HepG2 (cell line): ENCODE results near the gene SEC14L2. TPM values are rescaled to one million over a fixed set of nuclear protein-coding genes. Genes with fewer than 3 reads are reported as not detected.

Source experiments
- ATAC-seq: fragments of 200-7000 bp; cut with Tn5 transposase; 3 replicates; pipeline ENCODE4 v1.9.1; 2020; ENCODE audit warnings: mild to moderate bottlenecking, moderate library complexity
- BruUV-seq: library from RNA; stranded (reverse); fragments of 400-500 nt; replicated peaks from 2 replicates; lab custom pipeline; 2021; lab: Mats Ljungman, UMichigan
- CTCF ChIA-PET: fragments of 300-600 bp; formaldehyde crosslinking; extraction: SDS; loops from one replicate; lab custom pipeline; 2021; ENCODE audit warnings: low total read pairs, inconsistent platforms, low intra/inter-chr PET ratio; lab: Yijun Ruan, JAX
- POLR2A ChIA-PET: fragments of 350-600 bp; sonication (Branson Sonifier 250); formaldehyde crosslinking; loops from one replicate; lab custom pipeline; 2020; ENCODE audit warnings: antibody characterized with exemption, inconsistent platforms; lab: Yijun Ruan, JAX
- DNase-seq: peaks from one replicate; pipeline ENCODE4 v3.0.0-alpha.2; 2015; ENCODE audit warnings: low spot score
- FAIRE-seq: peaks from 3 replicates; lab custom pipeline; 2011; peaks lifted over from hg19 to GRCh38; lab: Jason Lieb, UNC
- H2AFZ ChIP-seq: one replicate; pipeline ENCODE4 v1.6.1; 2011; ENCODE audit warnings: low read length, inconsistent platforms
- H3K27ac ChIP-seq: fragments of 300-600 bp; 3 replicates; pipeline ENCODE4 v1.8.0; 2011; ENCODE audit warnings: mixed run types, mild to moderate bottlenecking, mixed read lengths, low read length, inconsistent platforms; ENCODE audit not compliant: insufficient read depth; ENCODE audit errors: extremely low read length
- H3K27me3 ChIP-seq, 2 experiments: fragments of 200-600 bp in 1 of 2; 2 replicates in 1 of 2; 3 replicates in 1 of 2; pipeline versions ENCODE4 v1.6.0 to v1.8.0; 2011; ENCODE audit warnings: low read length in 2 of 2, mild to moderate bottlenecking in 2 of 2, moderate library complexity in 2 of 2, inconsistent platforms in 1 of 2; ENCODE audit not compliant: insufficient read depth in 2 of 2, control insufficient read depth in 1 of 2
- H3K36me3 ChIP-seq, 2 experiments: fragments of 200-600 bp in 1 of 2; replicated peaks in 1 of 2; 2 replicates in 1 of 2; 3 replicates in 1 of 2; pipeline versions ENCODE4 v1.5.1 to v1.8.0; 2011; ENCODE audit warnings: low read length in 2 of 2, inconsistent platforms in 1 of 2; ENCODE audit not compliant: insufficient read depth in 2 of 2, control insufficient read depth in 1 of 2
- H3K4me1 ChIP-seq: 2 replicates; pipeline ENCODE4 v1.5.1; 2012; ENCODE audit warnings: low read length, inconsistent platforms; ENCODE audit not compliant: insufficient read depth
- H3K4me2 ChIP-seq: 2 replicates; pipeline ENCODE4 v1.6.0; 2011; ENCODE audit warnings: low read depth, low read length, inconsistent platforms
- H3K4me3 ChIP-seq, 3 experiments: fragments of 200-600 bp in 1 of 3; sonication (generic), shearing (Covaris generic) in 1 of 3; replicated peaks in 1 of 3; 2 replicates each; pipeline ENCODE4 v1.5.1; 2011 to 2016; ENCODE audit warnings: low read length in 3 of 3, inconsistent platforms in 2 of 3, low read depth in 2 of 3, mild to moderate bottlenecking in 2 of 3, control low read depth in 1 of 3, mixed read lengths in 1 of 3; ENCODE audit not compliant: insufficient read depth in 1 of 3
- H3K79me2 ChIP-seq: one replicate; pipeline ENCODE4 v1.6.1; 2011; ENCODE audit warnings: low read length, inconsistent platforms; ENCODE audit not compliant: insufficient read depth
- H3K9ac ChIP-seq: 2 replicates; pipeline ENCODE4 v1.6.0; 2011; ENCODE audit warnings: mild to moderate bottlenecking, low read depth, low read length, inconsistent platforms; ENCODE audit not compliant: insufficient read depth
- H3K9me3 ChIP-seq: 2 replicates; pipeline ENCODE4 v1.5.1; 2012; ENCODE audit warnings: mild to moderate bottlenecking, low read length
- H4K20me1 ChIP-seq: 2 replicates; pipeline ENCODE4 v1.6.0; 2011; ENCODE audit warnings: inconsistent platforms, mild to moderate bottlenecking, low read length, moderate library complexity; ENCODE audit not compliant: insufficient read depth
- MIER2 ChIP-seq: IDR thresholded peaks from 2 replicates; pipeline ENCODE4 v1.6.1; 2016; ENCODE audit warnings: missing biosample characterization, missing genetic modification reagents
- SOX13 ChIP-seq, 3 experiments: fragments of 450-650 bp in 1 of 3; sonication (generic) in 1 of 3; formaldehyde crosslinking in 1 of 3; IDR thresholded peaks in 2 of 3; conservative IDR thresholded peaks in 1 of 3; 2 replicates each; pipeline versions ENCODE4 v1.5.0 to v1.6.1; 2016 to 2020; ENCODE audit warnings: antibody characterized with exemption in 1 of 3, mild to moderate bottlenecking in 1 of 3, missing compliant biosample characterization in 1 of 3, missing genetic modification reagents in 1 of 3, moderate library complexity in 1 of 3
- SP5 ChIP-seq: IDR thresholded peaks from 2 replicates; pipeline ENCODE4 v1.6.1; 2016; ENCODE audit warnings: low read depth, borderline replicate concordance
- TARDBP ChIP-seq: sonication (generic); formaldehyde crosslinking; IDR thresholded peaks from 2 replicates; pipeline ENCODE4 v1.8.0; 2022; ENCODE audit warnings: mild to moderate bottlenecking, missing genetic modification reagents
- TGIF2 ChIP-seq: IDR thresholded peaks from 2 replicates; pipeline ENCODE4 v1.6.1; 2016; ENCODE audit warnings: control low read depth, missing compliant biosample characterization
- XRCC5 ChIP-seq: fragments of 200-400 bp; formaldehyde crosslinking; optimal IDR thresholded peaks from 2 replicates; pipeline ENCODE3; 2017; ENCODE audit warnings: mild to moderate bottlenecking, low read length
- ZFX ChIP-seq: sonication (generic); formaldehyde crosslinking; IDR thresholded peaks from 2 replicates; pipeline ENCODE4 v1.4.0; 2020; ENCODE audit warnings: mild to moderate bottlenecking, low read depth, missing genetic modification reagents, moderate library complexity
- ZNF772 ChIP-seq: sonication (generic); formaldehyde crosslinking; IDR thresholded peaks from 2 replicates; pipeline ENCODE4 v1.5.0; 2020; ENCODE audit warnings: mild to moderate bottlenecking, missing genetic modification reagents
- WGBS: methylation state at CpG from one replicate; pipeline ENCODE4 v1.1.6; 2017; ENCODE audit warnings: low lambda C conversion rate; 5-methylcytosine and 5-hydroxymethylcytosine counted together
- in situ Hi-C: cut with HindIII; loops from 2 replicates; pipeline ENCODE4 v1.10.0; 2017; ENCODE audit warnings: low pct_unique_long_range_greater_than_20kb; ENCODE audit not compliant: extremely low pct_ligation_motif_present
- intact Hi-C: fragments of 100-400 bp; cut with micrococcal nuclease; formaldehyde crosslinking; loops from one replicate; pipeline ENCODE4 v1.10.0; 2022; ENCODE audit not compliant: unreplicated experiment
- polyA plus RNA-seq, 8 experiments: library from polyadenylated mRNA; depleted of rRNA in 3 of 8; stranded (reverse) in 7 of 8; unstranded in 1 of 8; fragments of >200 nt; fragmentation: Illumina TruSeq in 4 of 8; extraction: Trizol in 4 of 8; gene quantifications; 2 replicates each; pipeline versions ENCODE4 v1.2.1 to v1.2.3, GENCODE V29; 2011 to 2016; ENCODE audit warnings: low read depth in 4 of 8, missing spikeins in 1 of 8, mixed read lengths in 1 of 8; ENCODE audit not compliant: insufficient read depth in 1 of 8
- total RNA-seq, 5 experiments: library from RNA; depleted of rRNA; stranded (reverse); fragments of >200 nt; fragmentation: Illumina TruSeq; extraction: Trizol; gene quantifications; 2 replicates each; pipeline ENCODE4 v1.2.3, GENCODE V29; 2016; ENCODE audit warnings: low read depth in 1 of 5
- TF ChIP-seq, protein P1 (sequence below): sonication (generic); formaldehyde crosslinking; IDR thresholded peaks from 2 replicates; pipeline ENCODE4 v1.4.0; 2020; ENCODE audit warnings: missing genetic modification reagents
- TF ChIP-seq, protein P2 (sequence below): sonication (generic); formaldehyde crosslinking; IDR thresholded peaks from 2 replicates; pipeline ENCODE4 v1.4.0; 2020; ENCODE audit warnings: missing genetic modification reagents

SEC14L2 gene
- total and polyA plus RNA-seq, 2 of the 13 experiments (the other 11 are each of a cell fraction or from before 2014, with no cell fraction given), result 4.1 to 5.1 TPM

DNA sequence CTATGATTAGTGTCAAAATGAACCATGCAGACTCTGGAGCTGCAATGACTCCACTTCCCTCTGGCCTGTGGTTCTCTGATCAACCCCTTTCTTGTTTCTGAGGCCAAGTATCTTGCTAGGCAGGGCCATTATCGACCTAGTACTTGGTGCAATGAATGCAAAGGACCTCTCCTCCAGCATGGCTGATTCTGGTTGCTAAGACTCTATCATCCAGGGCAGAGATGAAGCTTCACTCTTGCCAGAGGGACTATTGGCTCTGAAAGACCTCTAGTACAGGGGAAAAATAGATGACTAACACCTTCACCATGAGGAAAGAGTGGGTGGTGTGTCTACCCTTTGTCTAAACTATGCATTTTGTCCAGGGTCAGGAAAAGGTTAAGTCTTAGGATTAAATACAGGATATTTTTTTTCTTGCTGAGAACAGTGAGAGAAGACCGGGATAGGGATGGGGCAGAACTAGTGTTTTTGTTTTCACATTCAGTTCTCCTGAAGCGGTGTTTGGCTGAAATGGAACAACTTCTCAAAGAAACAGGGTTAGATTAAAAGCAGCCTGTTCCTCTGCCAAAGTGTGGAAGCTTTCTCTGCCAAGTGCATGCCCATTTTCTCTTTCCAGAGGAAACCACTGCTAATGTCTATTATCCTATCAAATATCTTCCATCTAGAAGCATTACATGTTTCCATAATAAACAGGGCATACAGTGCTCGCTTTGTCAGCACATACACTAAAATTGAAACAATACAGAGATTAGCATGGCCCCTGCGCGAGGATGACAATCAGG lies 23.7 kb downstream of the SEC14L2 start:
- POLR2A ChIA-PET, result interaction anchor here (1.5 to 7.2 kb wide), 2 partner anchors 26 to 130 kb away, joined by 3 to 164 read pairs; partner anchors contain the start of gene SEC14L2
- no peak for DNase-seq
- H3K79me2 ChIP-seq, result peaks cover 16% of the 10 kb centered on the region
- no peak for TF ChIP-seq XRCC5
- 0 out of 2 replicates have a peak, but pooled peaks have one; percentile 8 for TF ChIP-seq ZNF772
- TF ChIP-seq, all 625 proteins: peak for 1
- no peaks in the 10 kb centered on the region for H3K27me3 ChIP-seq
- H3K9me3 ChIP-seq, result no peaks in the 10 kb centered on the region
- peak overlapping the region; percentile 6 for H3K9ac ChIP-seq
- H4K20me1 ChIP-seq, result no peaks in the 10 kb centered on the region
- H2AFZ ChIP-seq, result no peak overlapping the region
- intact Hi-C loops (no loop called here), in situ Hi-C loops (no loop called here)
- H3K36me3 ChIP-seq, result peaks cover 5 to 15% of the 10 kb centered on the region in 2 experiments; a peak in 4 of 5 replicates
- ATAC-seq (no peak), FAIRE-seq (no peak)
- CTCF ChIA-PET, result no interaction called here
- peak overlapping the region in 2 of 3 experiments; percentile 24 to 89; a peak in 2 of 6 replicates for H3K4me3 ChIP-seq
- 70% methylated on average over 6 of the region's 6 CpGs for WGBS
- BruUV-seq, result no TSS peak
- peak overlapping the region; percentile 99 for H3K4me2 ChIP-seq
- H3K4me1 ChIP-seq, result peaks cover 80% of the 10 kb centered on the region
- peak overlapping the region; percentile 96 for H3K27ac ChIP-seq

DNA sequence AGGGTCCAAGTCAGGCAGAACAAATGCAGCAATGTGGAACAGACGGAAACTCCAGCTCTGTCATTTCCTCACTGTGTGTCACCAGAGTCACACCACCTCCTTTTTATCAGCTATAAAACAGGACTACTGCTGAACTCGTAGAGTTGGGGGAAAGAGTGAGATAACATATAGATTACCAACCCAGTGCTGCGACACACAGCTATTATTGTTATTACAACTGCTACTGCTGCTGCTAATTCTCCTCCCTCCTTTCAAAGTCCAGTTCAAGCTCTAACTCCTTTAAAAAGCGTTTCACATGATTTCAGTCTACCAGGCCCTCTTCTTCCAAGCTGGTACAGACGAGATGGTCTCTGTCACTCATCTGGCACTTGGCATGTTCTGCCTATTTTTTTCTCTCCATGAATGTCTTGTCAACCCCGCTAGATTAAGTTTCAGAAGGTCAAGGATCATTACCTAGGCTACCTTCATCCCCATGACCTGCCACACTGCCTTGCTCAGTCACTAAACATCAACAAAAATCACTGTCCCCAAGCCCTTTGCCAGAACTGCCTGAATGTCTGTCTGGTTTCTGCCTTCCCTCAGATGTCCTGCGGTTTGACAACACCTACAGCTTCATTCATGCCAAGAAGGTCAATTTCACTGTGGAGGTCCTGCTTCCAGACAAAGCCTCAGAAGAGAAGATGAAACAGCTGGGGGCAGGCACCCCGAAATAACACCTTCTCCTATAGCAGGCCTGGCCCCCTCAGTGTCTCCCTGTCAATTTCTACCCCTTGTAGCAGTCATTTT lies 25.1 kb downstream of the SEC14L2 start:
- Histone ChIP-seq H4K20me1 (no peaks in the 10 kb centered on the region), H3K9ac (peak overlapping the region; percentile 89), H3K27me3 (no peaks in the 10 kb centered on the region), H3K79me2 (peaks cover 19% of the 10 kb centered on the region), H3K4me2 (peak overlapping the region; percentile 99), H3K36me3 (peaks cover 2 to 7% of the 10 kb centered on the region in 2 experiments; a peak in 1 of 5 replicates), H2AFZ (no peak overlapping the region), H3K4me1 (peaks cover 76% of the 10 kb centered on the region), H3K4me3 (peak overlapping the region; percentile 67 to 89 (median 72)), H3K27ac (peak overlapping the region; percentile 96), H3K9me3 (no peaks in the 10 kb centered on the region)
- intact Hi-C loops (no loop called here), in situ Hi-C loops (no loop called here)
- WGBS, result 6% methylated on average over 8 of the region's 8 CpGs
- DNase-seq (peak; percentile 86), ATAC-seq (peak; percentile 0; the same call in 2 of the 3 replicates), FAIRE-seq (peak; percentile 36)
- ChIA-PET CTCF (no interaction called here), POLR2A (interaction anchor here (0.9 to 7.2 kb wide), 8 partner anchors 10 to 134 kb away, joined by 3 to 164 read pairs (median 26); partner anchors contain the start of genes CCDC157, SEC14L2, SF3A1 and TBC1D10A)
- BruUV-seq, result TSS peak; percentile 50
- TF ChIP-seq TGIF2 (CRISPR knock-in tag) (peak; percentile 27; the same call in 1 of the 2 replicates), SOX13 (IDR thresholded peaks at IDR 0.05) (no peak), SOX13 (CRISPR knock-in tag; conservative IDR thresholded peaks at IDR 0.05 in 1 of 2, IDR thresholded peaks at IDR 0.05 in 1 of 2) (peak in 1 of 2 experiments; percentile 44; a peak in 1 of 4 replicates), SP5 (CRISPR knock-in tag) (peak; percentile 83), TARDBP (peak; percentile 37; the same call in 1 of the 2 replicates), MIER2 (CRISPR knock-in tag) (0 out of 2 replicates have a peak, but pooled peaks have one; percentile 14), ZFX (peak; percentile 27; the same call in 1 of the 2 replicates)
- TF ChIP-seq, protein P1, sequence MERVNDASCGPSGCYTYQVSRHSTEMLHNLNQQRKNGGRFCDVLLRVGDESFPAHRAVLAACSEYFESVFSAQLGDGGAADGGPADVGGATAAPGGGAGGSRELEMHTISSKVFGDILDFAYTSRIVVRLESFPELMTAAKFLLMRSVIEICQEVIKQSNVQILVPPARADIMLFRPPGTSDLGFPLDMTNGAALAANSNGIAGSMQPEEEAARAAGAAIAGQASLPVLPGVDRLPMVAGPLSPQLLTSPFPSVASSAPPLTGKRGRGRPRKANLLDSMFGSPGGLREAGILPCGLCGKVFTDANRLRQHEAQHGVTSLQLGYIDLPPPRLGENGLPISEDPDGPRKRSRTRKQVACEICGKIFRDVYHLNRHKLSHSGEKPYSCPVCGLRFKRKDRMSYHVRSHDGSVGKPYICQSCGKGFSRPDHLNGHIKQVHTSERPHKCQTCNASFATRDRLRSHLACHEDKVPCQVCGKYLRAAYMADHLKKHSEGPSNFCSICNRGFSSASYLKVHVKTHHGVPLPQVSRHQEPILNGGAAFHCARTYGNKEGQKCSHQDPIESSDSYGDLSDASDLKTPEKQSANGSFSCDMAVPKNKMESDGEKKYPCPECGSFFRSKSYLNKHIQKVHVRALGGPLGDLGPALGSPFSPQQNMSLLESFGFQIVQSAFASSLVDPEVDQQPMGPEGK, result peak; percentile 17; the same call in 1 of the 2 replicates
- TF ChIP-seq, protein P2, sequence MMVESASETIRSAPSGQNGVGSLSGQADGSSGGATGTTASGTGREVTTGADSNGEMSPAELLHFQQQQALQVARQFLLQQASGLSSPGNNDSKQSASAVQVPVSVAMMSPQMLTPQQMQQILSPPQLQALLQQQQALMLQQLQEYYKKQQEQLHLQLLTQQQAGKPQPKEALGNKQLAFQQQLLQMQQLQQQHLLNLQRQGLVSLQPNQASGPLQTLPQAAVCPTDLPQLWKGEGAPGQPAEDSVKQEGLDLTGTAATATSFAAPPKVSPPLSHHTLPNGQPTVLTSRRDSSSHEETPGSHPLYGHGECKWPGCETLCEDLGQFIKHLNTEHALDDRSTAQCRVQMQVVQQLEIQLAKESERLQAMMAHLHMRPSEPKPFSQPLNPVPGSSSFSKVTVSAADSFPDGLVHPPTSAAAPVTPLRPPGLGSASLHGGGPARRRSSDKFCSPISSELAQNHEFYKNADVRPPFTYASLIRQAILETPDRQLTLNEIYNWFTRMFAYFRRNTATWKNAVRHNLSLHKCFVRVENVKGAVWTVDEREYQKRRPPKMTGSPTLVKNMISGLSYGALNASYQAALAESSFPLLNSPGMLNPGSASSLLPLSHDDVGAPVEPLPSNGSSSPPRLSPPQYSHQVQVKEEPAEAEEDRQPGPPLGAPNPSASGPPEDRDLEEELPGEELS (CRISPR knock-in tag), result peak; percentile 63; the same call in 1 of the 2 replicates
